Gastrocnemius medialis (tissue), 4 donors: ENCODE results near the gene LRRC28.

Experiments
- CTCF ChIP-seq, 5 experiments: fragments of 450-650 bp in 3 of 5; fragments of 200-600 bp in 2 of 5; sonication (generic) in 2 of 5; IDR thresholded peaks in 4 of 5; conservative IDR thresholded peaks in 1 of 5; 1 replicate in 4 of 5; 2 replicates in 1 of 5; pipeline ENCODE4 v1.5.1; 2016 to 2019; ENCODE audit warnings: antibody characterized with exemption in 5 of 5, mild to moderate bottlenecking in 3 of 5, moderate library complexity in 3 of 5
- POLR2A ChIP-seq, 2 donors: fragments of 450-650 bp; IDR thresholded peaks; one replicate each; pipeline ENCODE4 v1.6.1; 2017; ENCODE audit warnings: antibody characterized with exemption in 2 of 2, mild to moderate bottlenecking in 2 of 2, moderate library complexity in 2 of 2

GRCh38 chr15:99312228-99312627 is 60.9 kb downstream of the LRRC28 start:
- TF ChIP-seq CTCF (IDR thresholded peaks at IDR 0.05 in 4 of 5, conservative IDR thresholded peaks at IDR 0.05 in 1 of 5) (no peak), POLR2A (IDR thresholded peaks at IDR 0.05) (no peak)
